Suppressor macrophage treated with lipopolysaccharide for 4 hours (primary cell): ENCODE data around the gene STX16.

Source experiments
- DNase-seq: peaks from one replicate; pipeline ENCODE4 v3.0.0-alpha.2; 2020

STX16 gene

GRCh38 chr20:58650776-58651558, at the start of gene STX16:
Gene STX16 (plus strand): TSS chr20:58651283. CDS start chr20:58652007, 724 bp downstream.
- DNase-seq = peak; percentile 96

GRCh38 chr20:58602124-58602523, 49.0 kb upstream of the STX16 start:
- no peak for DNase-seq

- DNase-seq = no peak
These were observed 47.4 kb upstream of the STX16 start for GRCh38 chr20:58603721-58604120.

GRCh38 chr20:58604128-58604881, 46.8 kb upstream of the STX16 start:
- DNase-seq = no peak

GRCh38 chr20:58605292-58606065, 45.6 kb upstream of the STX16 start:
- DNase-seq = no peak

- no peak for DNase-seq
These were observed 44.9 kb upstream of the STX16 start for GRCh38 chr20:58606184-58606583.

- no peak for DNase-seq
These were observed 42.8 kb upstream of the STX16 start for GRCh38 chr20:58608096-58608840.

GRCh38 chr20:58609026-58609425, 42.1 kb upstream of the STX16 start:
- DNase-seq = no peak

- DNase-seq = no peak
These were observed 40.8 kb upstream of the STX16 start for GRCh38 chr20:58610071-58610800.

- DNase-seq = no peak
These were observed 40.3 kb upstream of the STX16 start for GRCh38 chr20:58610811-58611210.

GRCh38 chr20:58611236-58612030, 39.6 kb upstream of the STX16 start:
- DNase-seq = no peak

- no peak for DNase-seq
These were observed 38.9 kb upstream of the STX16 start for GRCh38 chr20:58612121-58612691.

GRCh38 chr20:58613061-58613854, 37.8 kb upstream of the STX16 start:
- no peak for DNase-seq

GRCh38 chr20:58614366-58614765, 36.7 kb upstream of the STX16 start:
- no peak for DNase-seq

- no peak for DNase-seq
These were observed 35.9 kb upstream of the STX16 start for GRCh38 chr20:58614984-58615760.

GRCh38 chr20:58616411-58616810, 34.7 kb upstream of the STX16 start:
- DNase-seq = no peak

GRCh38 chr20:58617158-58617557, 33.9 kb upstream of the STX16 start:
- DNase-seq = no peak

- no peak for DNase-seq
These were observed 32.6 kb upstream of the STX16 start for GRCh38 chr20:58618351-58619076.
